Thyroid gland (tissue), 4 donors: Measurements from ENCODE around the gene ANXA2R.

Experiments used
- POLR2A ChIP-seq, 2 donors: fragments of 450-650 bp; IDR thresholded peaks; one replicate each; pipeline ENCODE4 v1.6.1; 2017; ENCODE audit warnings: antibody characterized with exemption in 2 of 2, mild to moderate bottlenecking in 2 of 2, moderate library complexity in 1 of 2
- TF ChIP-seq, protein P1 (sequence below), 6 experiments: fragments of 200-600 bp in 3 of 6; fragments of 450-650 bp in 3 of 6; sonication (generic) in 3 of 6; IDR thresholded peaks; one replicate each; pipeline ENCODE4 v1.5.1; 2016 to 2019; ENCODE audit warnings: antibody characterized with exemption in 6 of 6, mild to moderate bottlenecking in 2 of 6, inconsistent platforms in 1 of 6, moderate library complexity in 1 of 6

DNA sequence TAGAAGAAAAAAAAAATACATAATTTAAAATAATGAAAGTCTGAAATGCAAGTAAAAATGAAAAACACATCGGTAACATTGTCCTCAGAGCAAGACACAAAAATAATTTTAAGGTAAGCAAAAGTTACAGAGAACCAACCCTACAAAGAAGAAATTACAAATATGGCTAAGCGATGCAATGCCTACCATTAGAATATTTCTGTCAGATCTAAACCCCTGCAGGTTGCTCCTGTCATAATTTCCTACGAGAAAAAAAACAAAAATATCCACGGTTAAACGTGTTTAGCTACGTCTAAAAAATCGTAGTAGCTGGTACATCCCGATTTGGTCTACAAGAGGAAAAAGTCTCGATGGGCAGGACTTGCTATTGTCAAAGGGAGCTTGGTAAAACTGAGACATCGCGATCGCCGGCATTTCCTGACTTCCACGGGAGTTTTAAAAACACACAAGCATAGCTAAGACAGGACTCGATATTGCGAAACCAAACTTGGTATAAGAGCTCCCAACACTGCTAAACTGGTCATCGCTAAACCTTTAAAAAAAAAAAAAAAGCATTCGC is 1.1 kb upstream of the ANXA2R start:
- TF ChIP-seq, protein P1, sequence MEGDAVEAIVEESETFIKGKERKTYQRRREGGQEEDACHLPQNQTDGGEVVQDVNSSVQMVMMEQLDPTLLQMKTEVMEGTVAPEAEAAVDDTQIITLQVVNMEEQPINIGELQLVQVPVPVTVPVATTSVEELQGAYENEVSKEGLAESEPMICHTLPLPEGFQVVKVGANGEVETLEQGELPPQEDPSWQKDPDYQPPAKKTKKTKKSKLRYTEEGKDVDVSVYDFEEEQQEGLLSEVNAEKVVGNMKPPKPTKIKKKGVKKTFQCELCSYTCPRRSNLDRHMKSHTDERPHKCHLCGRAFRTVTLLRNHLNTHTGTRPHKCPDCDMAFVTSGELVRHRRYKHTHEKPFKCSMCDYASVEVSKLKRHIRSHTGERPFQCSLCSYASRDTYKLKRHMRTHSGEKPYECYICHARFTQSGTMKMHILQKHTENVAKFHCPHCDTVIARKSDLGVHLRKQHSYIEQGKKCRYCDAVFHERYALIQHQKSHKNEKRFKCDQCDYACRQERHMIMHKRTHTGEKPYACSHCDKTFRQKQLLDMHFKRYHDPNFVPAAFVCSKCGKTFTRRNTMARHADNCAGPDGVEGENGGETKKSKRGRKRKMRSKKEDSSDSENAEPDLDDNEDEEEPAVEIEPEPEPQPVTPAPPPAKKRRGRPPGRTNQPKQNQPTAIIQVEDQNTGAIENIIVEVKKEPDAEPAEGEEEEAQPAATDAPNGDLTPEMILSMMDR (IDR thresholded peaks at IDR 0.05): no peak
- TF ChIP-seq POLR2A (IDR thresholded peaks at IDR 0.05): no peak
